ENCODE data around the gene EVA1A. TPM values are rescaled to one million over a fixed set of nuclear protein-coding genes. Genes with fewer than 3 reads are reported as not detected.

The EVA1A gene
- total and polyA plus RNA-seq, 4 donors = 30.1 to 102 (median 43.5) TPM

DNA sequence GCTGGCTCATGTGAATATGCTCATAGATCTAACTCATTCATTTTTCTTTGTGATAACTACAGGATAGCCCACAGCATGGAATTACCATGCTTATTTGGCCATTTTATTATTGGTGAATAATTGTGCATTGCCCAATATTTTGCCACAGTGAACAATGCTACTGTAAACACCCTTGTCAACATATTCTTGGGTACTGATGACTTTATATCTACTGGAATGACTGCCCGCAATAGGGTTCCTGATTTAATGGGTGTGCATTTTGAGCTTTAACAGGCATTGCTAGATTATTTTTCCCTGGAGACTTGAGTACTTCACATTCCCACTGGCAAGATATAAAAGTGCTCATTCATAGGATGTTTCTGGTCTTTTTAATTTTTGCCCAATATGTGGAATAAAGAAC is 42.7 kb upstream of the EVA1A start:
- no peaks in the 10 kb centered on the region for H3K9me3 ChIP-seq (ENCODE audit: control insufficient read depth in 4 of 4, insufficient read depth in 3 of 4, low read length in 3 of 4)
- H3K36me3 ChIP-seq (ENCODE audit: control insufficient read depth in 4 of 4, insufficient read depth in 4 of 4, low read length in 4 of 4) = no peaks in the 10 kb centered on the region
- H3K4me1 ChIP-seq (ENCODE audit: control insufficient read depth in 5 of 5, insufficient read depth in 5 of 5, low read length in 5 of 5) = peaks cover 0 to 11% (median 0%) of the 10 kb centered on the region in 5 donors
- TF ChIP-seq, protein P1, sequence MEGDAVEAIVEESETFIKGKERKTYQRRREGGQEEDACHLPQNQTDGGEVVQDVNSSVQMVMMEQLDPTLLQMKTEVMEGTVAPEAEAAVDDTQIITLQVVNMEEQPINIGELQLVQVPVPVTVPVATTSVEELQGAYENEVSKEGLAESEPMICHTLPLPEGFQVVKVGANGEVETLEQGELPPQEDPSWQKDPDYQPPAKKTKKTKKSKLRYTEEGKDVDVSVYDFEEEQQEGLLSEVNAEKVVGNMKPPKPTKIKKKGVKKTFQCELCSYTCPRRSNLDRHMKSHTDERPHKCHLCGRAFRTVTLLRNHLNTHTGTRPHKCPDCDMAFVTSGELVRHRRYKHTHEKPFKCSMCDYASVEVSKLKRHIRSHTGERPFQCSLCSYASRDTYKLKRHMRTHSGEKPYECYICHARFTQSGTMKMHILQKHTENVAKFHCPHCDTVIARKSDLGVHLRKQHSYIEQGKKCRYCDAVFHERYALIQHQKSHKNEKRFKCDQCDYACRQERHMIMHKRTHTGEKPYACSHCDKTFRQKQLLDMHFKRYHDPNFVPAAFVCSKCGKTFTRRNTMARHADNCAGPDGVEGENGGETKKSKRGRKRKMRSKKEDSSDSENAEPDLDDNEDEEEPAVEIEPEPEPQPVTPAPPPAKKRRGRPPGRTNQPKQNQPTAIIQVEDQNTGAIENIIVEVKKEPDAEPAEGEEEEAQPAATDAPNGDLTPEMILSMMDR (IDR thresholded peaks at IDR 0.05; ENCODE audit: control extremely low read depth, extremely low read depth) = no peak
- H3K27ac ChIP-seq (ENCODE audit: low read depth in 1 of 2, low read length in 1 of 2) = no peak overlapping the region
- 93 to 100% methylated on average over 1 of the region's 1 CpG for WGBS, 2 donors
- no peak overlapping the region for H3K9ac ChIP-seq (ENCODE audit: insufficient read depth in 1 of 2, low read length in 2 of 2)
- no peaks in the 10 kb centered on the region for H3K27me3 ChIP-seq (ENCODE audit: control insufficient read depth in 3 of 3, insufficient read depth in 3 of 3, low read length in 2 of 3)
- ATAC-seq (ENCODE audit: insufficient read depth, low FRiP score) = no peak
- no peak for DNase-seq
- no peak overlapping the region for H3K4me3 ChIP-seq

DNA sequence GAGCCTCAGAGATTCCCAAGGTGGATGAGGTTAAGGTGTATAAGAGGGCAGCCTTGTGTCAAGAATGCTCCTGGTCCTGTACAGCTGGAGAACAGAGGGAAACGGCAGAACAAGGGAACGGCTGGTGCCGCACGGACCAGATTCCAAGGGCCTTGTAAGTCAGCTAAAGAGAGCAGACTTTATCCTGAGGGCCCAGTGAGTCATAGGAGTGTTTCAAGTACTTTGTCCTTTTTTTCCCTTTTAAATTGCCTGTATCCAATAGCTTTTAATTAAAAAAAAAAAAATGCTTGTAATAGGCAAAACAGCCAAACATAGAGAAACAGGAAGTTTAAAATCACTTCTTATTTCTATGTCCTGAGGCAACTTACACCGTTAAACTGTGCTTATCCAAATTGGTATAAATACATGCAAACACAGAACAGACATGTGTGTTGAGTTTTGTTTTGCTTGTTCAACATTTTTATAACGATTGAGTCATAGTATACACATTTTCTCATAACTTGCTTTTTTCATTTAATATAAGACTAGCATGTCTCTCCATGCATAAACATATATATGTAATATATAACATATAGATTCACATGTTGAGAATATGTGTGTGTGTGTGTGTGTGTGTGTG is 42.1 kb upstream of the EVA1A start:
- Histone ChIP-seq H3K4me3 (no peak overlapping the region), H3K4me1 (ENCODE audit: control insufficient read depth in 5 of 5, insufficient read depth in 5 of 5, low read length in 5 of 5) (peaks cover 0 to 8% (median 0%) of the 10 kb centered on the region in 5 donors), H3K9me3 (ENCODE audit: control insufficient read depth in 4 of 4, insufficient read depth in 3 of 4, low read length in 3 of 4) (no peaks in the 10 kb centered on the region), H3K9ac (ENCODE audit: insufficient read depth in 1 of 2, low read length in 2 of 2) (no peak overlapping the region), H3K27me3 (ENCODE audit: control insufficient read depth in 3 of 3, insufficient read depth in 3 of 3, low read length in 2 of 3) (no peaks in the 10 kb centered on the region), H3K36me3 (ENCODE audit: control insufficient read depth in 4 of 4, insufficient read depth in 4 of 4, low read length in 4 of 4) (no peaks in the 10 kb centered on the region), H3K27ac (ENCODE audit: low read depth in 1 of 2, low read length in 1 of 2) (no peak overlapping the region)
- WGBS, 2 donors = 59 to 75% methylated on average over 6 of the region's 6 CpGs
- ATAC-seq (ENCODE audit: insufficient read depth, low FRiP score) (peak; percentile 74), DNase-seq (peak in 2 of 3 donors; percentile 61 to 65)
- TF ChIP-seq, protein P1 (IDR thresholded peaks at IDR 0.05; ENCODE audit: control extremely low read depth, extremely low read depth) = no peak

DNA sequence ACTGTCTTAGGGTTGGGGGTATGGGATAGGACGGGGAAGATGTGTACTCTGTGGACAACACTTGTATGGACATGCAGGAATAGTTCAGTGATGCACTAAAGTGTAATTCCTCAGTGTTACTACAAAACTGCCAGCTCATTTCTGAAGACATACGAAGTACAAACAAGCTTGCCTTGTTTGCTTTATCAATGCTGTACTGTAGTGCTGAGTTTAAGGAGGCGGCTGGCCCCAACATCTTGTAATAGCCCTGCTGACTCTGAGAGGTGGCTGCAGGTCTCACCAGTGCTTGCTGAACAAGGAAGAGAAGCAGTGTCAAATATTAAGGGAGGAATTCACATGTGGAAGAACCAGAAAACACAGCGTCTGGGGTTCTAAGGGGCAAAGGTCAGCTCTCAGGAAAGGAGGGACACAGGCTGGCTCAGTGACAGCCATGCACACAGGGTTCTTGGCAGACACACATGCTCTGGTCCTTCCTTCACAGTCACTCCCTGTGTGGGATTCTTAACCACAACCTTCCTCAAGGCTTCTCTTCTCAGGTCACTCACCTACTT is 39.8 kb upstream of the EVA1A start:
- DNase-seq (peak in 1 of 3 donors; percentile 31), ATAC-seq (ENCODE audit: insufficient read depth, low FRiP score) (no peak)
- no peaks in the 10 kb centered on the region for H3K4me1 ChIP-seq (ENCODE audit: control insufficient read depth in 5 of 5, insufficient read depth in 5 of 5, low read length in 5 of 5)
- no peaks in the 10 kb centered on the region for H3K27me3 ChIP-seq (ENCODE audit: control insufficient read depth in 3 of 3, insufficient read depth in 3 of 3, low read length in 2 of 3)
- peak overlapping the region in 1 of 2 donors; percentile 28 for H3K27ac ChIP-seq (ENCODE audit: low read depth in 1 of 2, low read length in 1 of 2)
- WGBS, 2 donors = 64 to 80% methylated on average over 4 of the region's 4 CpGs
- no peaks in the 10 kb centered on the region for H3K36me3 ChIP-seq (ENCODE audit: control insufficient read depth in 4 of 4, insufficient read depth in 4 of 4, low read length in 4 of 4)
- H3K9me3 ChIP-seq (ENCODE audit: control insufficient read depth in 4 of 4, insufficient read depth in 3 of 4, low read length in 3 of 4) = no peaks in the 10 kb centered on the region
- H3K9ac ChIP-seq (ENCODE audit: insufficient read depth in 1 of 2, low read length in 2 of 2) = no peak overlapping the region
- no peak overlapping the region for H3K4me3 ChIP-seq
- TF ChIP-seq, protein P1 (IDR thresholded peaks at IDR 0.05; ENCODE audit: control extremely low read depth, extremely low read depth) = no peak
